Colonic mucosa (tissue), 4 donors: Measurements from ENCODE around the gene ZBTB21. TPM values are rescaled to one million over a fixed set of nuclear protein-coding genes. Genes with fewer than 3 reads are reported as not detected.

Experiments
- DNase-seq: peaks from one replicate; pipeline ENCODE4 v3.0.0-alpha.2; 2020
- H3K27ac ChIP-seq: fragments of 200-600 bp; one replicate; pipeline ENCODE4 v1.8.0; 2021
- H3K27me3 ChIP-seq: fragments of 200-600 bp; one replicate; pipeline ENCODE4 v1.8.0; 2021
- H3K36me3 ChIP-seq: fragments of 200-600 bp; one replicate; pipeline ENCODE4 v1.8.0; 2021
- H3K4me1 ChIP-seq: fragments of 200-600 bp; one replicate; pipeline ENCODE4 v1.8.0; 2021; ENCODE audit warnings: mild to moderate bottlenecking
- H3K4me3 ChIP-seq: fragments of 200-600 bp; one replicate; pipeline ENCODE4 v1.8.0; 2021
- H3K9ac ChIP-seq, 2 donors: one replicate each; pipeline ENCODE4 v1.7.0; 2013; ENCODE audit warnings: control low read depth in 2 of 2, low read depth in 2 of 2, low read length in 2 of 2
- H3K9me3 ChIP-seq: fragments of 200-600 bp; one replicate; pipeline ENCODE4 v1.8.0; 2021
- intact Hi-C: fragments of 100-400 bp; cut with DNase I; formaldehyde crosslinking; loops from one replicate; pipeline ENCODE4 v1.14.1; 2022
- total RNA-seq, 2 donors: library from RNA; stranded (reverse); fragmentation: NEBNext Ultra II Directional in 1 of 2; extraction: Animal tissue kit (Norgen Biotek cat#: 25700) in 1 of 2; gene quantifications; one replicate each; pipeline ENCODE4 v1.2.1, GENCODE V29; 2021
- TF ChIP-seq, protein P1 (sequence below): fragments of 200-600 bp; IDR thresholded peaks from one replicate; pipeline ENCODE4 v1.8.0; 2022; ENCODE audit warnings: antibody characterized with exemption, mild to moderate bottlenecking
- donor health status: healthy.
- donor health status: DM: no; HTN: no; CAD: no.
- donor health status: DM: no; HTN: no; CAD: no.

The ZBTB21 gene
- total RNA-seq, 2 donors from 2014 or later = 10.2 to 15.1 TPM

DNA sequence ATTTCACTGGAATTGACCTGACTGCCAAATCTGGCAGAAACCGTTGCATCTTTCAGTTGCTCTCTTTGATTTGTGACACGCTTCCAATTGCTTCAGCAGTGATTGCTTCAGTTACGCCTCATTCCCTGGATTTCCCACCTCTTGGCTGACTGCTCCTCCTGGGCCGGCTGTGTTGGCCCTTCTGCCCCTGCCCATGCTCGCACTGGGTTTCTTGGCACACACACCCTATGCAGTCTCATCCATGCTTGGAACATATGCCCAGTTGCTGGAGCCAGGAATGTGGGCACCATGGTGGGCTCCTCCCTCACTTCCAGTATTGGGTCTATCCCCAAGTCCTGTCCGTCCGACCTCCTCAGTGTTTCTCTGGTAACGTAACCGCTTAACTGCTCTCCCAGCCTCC is 2.2 kb upstream of the ZBTB21 start:
- intact Hi-C loops = no loop called here

DNA sequence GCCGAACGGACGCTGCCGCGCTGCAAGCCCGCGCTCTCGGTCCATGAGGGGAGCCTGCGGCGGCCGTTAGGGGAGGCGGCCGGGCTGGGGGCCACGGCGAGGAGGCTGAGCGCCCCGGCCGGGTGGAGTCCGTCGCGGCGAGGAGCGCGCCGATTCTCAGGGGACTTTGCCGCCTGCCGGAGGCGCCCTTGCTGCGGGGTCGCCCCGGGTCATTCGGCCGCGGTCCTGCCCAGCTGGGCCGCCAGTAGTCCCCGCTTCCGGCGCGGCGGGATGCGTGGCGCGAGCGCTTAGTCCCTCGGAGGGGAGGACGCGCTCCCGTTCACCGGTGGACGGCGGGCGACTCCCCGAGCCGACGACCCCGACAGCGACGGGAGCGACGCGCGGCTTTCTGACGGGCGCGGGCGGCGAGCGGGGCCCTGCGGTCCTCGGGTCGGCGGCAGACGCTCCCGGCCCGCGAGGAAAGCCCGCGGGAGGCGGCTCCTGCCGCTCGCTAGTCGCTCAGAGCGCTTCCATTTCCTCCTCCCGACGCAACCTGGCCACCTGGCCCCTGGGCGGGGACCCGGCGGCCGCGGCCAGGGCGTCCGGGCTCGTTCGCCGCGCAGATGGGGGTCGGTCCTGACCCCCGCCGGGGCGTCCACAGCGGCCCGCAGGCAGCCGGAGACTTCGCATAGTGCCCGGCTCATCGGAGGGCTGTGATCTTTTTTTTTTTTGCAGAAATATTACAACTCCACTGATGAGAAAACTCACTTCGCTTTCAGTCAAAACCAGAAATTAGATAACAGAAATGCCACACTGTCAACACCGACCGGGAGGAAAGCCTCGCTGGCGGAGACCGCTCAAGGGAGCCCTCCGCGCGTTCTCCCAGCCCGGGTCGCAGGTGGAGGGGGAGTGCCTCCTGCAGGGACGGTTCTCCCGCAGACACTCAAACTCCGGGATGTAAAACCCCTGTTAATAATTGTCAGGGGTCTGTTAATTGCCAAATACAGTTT is 641 bp upstream of the ZBTB21 start:
- Histone ChIP-seq H3K27me3 (no peaks in the 10 kb centered on the region), H3K9ac (peak overlapping the region; percentile 87 to 98), H3K9me3 (no peaks in the 10 kb centered on the region), H3K36me3 (no peaks in the 10 kb centered on the region), H3K4me1 (no peaks in the 10 kb centered on the region), H3K4me3 (peak overlapping the region; percentile 80), H3K27ac (peak overlapping the region; percentile 99)
- DNase-seq = peak; percentile 41
- intact Hi-C loops = no loop called here
- TF ChIP-seq, protein P1, sequence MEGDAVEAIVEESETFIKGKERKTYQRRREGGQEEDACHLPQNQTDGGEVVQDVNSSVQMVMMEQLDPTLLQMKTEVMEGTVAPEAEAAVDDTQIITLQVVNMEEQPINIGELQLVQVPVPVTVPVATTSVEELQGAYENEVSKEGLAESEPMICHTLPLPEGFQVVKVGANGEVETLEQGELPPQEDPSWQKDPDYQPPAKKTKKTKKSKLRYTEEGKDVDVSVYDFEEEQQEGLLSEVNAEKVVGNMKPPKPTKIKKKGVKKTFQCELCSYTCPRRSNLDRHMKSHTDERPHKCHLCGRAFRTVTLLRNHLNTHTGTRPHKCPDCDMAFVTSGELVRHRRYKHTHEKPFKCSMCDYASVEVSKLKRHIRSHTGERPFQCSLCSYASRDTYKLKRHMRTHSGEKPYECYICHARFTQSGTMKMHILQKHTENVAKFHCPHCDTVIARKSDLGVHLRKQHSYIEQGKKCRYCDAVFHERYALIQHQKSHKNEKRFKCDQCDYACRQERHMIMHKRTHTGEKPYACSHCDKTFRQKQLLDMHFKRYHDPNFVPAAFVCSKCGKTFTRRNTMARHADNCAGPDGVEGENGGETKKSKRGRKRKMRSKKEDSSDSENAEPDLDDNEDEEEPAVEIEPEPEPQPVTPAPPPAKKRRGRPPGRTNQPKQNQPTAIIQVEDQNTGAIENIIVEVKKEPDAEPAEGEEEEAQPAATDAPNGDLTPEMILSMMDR = no peak

More for the DNA sequence above, 2.2 kb upstream of the ZBTB21 start:
- H3K4me3 ChIP-seq = no peak overlapping the region
- no peaks in the 10 kb centered on the region for H3K27me3 ChIP-seq
- TF ChIP-seq, protein P1 = no peak
- DNase-seq = no peak
- no peaks in the 10 kb centered on the region for H3K36me3 ChIP-seq
- H3K4me1 ChIP-seq = no peaks in the 10 kb centered on the region
- no peak overlapping the region for H3K27ac ChIP-seq
- H3K9me3 ChIP-seq = no peaks in the 10 kb centered on the region
- peak overlapping the region; percentile 26 to 73 for H3K9ac ChIP-seq

- Histone ChIP-seq H3K9me3 (no peaks in the 10 kb centered on the region), H3K27me3 (no peaks in the 10 kb centered on the region), H3K27ac (peak overlapping the region; percentile 99), H3K9ac (peak overlapping the region; percentile 74 to 84), H3K4me3 (peak overlapping the region; percentile 80), H3K36me3 (no peaks in the 10 kb centered on the region), H3K4me1 (no peaks in the 10 kb centered on the region)
- peak; percentile 56 for DNase-seq
- intact Hi-C loops = loop anchor here (5.0 kb wide), 2 partner anchors 98 to 127 kb away; no protein-coding TSS in a partner anchor
- TF ChIP-seq, protein P1 = no peak
Observed at GRCh38 chr21:42009018-42009830, 936 bp downstream of the ZBTB21 start.

DNA sequence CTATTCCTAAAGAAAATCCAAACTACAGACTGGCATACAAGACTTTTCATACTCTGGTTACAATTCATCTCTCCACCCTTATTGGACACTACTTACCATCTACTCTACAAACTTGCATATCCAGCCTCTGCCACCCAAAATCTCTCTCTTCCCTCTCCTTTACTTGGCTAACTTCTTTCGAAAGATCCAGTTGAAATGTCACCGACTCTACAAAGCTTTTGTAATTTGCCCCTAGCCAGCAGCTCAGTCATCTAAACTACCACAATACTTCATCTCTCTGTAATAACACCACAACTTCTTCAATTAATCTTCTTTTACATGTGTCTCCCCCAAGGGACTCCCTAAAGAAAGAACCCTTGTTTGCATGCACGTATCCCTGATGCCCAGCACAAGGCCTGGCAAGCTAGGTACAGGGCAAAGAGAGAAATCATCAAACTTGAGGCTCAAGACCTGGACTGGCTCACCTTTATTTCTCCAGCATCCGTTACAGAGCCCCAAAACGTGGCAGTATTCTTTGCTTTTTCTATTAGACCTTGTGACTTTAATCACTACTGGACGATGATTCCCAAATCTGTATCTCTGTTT is 2.7 kb downstream of the ZBTB21 start:
- H3K9me3 ChIP-seq = no peaks in the 10 kb centered on the region
- no peaks in the 10 kb centered on the region for H3K4me1 ChIP-seq
- no peak overlapping the region for H3K4me3 ChIP-seq
- H3K27me3 ChIP-seq = no peaks in the 10 kb centered on the region
- intact Hi-C loops = loop anchor here (5.0 kb wide), 2 partner anchors 100 to 125 kb away; no protein-coding TSS in a partner anchor
- TF ChIP-seq, protein P1 = no peak
- H3K36me3 ChIP-seq = no peaks in the 10 kb centered on the region
- H3K9ac ChIP-seq = no peak overlapping the region
- DNase-seq = no peak
- no peak overlapping the region for H3K27ac ChIP-seq

DNA sequence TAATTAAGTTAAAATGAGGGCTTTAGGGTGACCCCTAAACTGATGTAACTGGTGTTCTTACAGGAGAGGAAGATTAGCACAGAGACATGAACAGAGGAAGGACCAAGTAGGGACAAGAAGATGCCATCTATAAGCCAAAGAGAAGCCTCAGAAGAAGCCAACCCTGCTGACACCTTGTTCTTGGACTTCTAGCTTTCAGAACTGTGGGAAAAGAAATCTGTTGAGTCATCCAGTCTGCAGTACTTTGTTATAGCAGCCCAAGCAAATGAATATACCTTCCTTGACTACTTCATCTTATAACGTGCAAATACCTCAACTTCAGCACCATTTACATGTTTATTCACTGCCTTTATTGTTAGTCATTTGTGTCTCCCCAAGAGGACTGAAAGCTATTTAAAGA is 3.4 kb downstream of the ZBTB21 start:
- no peak overlapping the region for H3K4me3 ChIP-seq
- H3K9me3 ChIP-seq = no peaks in the 10 kb centered on the region
- intact Hi-C loops = loop anchor here (5.0 kb wide), 2 partner anchors 101 to 124 kb away; no protein-coding TSS in a partner anchor
- H3K27me3 ChIP-seq = no peaks in the 10 kb centered on the region
- H3K4me1 ChIP-seq = no peaks in the 10 kb centered on the region
- no peaks in the 10 kb centered on the region for H3K36me3 ChIP-seq
- H3K9ac ChIP-seq = no peak overlapping the region
- TF ChIP-seq, protein P1 = no peak
- H3K27ac ChIP-seq = no peak overlapping the region
- no peak for DNase-seq
